ENCODE results near the gene GPRASP2. TPM values are rescaled to one million over a fixed set of nuclear protein-coding genes. Genes with fewer than 3 reads are reported as not detected.

The GPRASP2 gene
- total RNA-seq, 3 donors from 2014 or later, result 2.2 to 11.4 (median 2.8) TPM

DNA sequence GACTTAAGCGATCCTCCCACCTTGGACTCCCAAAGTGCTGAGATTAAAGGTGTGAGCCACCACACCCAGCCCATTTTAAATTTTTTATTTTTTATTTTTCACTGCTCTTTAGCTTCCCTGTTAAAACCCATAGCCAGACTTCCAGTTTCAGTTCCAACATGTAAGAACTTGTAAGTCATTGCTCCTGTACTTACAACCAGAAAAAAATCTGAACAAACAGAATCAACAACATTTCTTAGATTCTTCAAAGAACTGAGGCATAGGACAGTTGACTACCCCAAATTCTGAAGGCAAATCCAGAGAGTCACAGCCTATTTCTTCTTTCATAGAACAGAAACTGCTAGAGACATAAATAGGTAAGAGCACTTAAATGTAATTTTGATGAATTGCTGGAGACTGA lies 16.4 kb downstream of the GPRASP2 start:
- ATAC-seq, result no peak
- DNase-seq, result no peak
- Histone ChIP-seq H3K36me3 (ENCODE audit: low read depth) (no peaks in the 10 kb centered on the region), H3K4me3 (no peak overlapping the region), H3K9me3 (no peaks in the 10 kb centered on the region), H3K4me1 (ENCODE audit: low read depth) (no peaks in the 10 kb centered on the region)
- intact Hi-C loops (cut with DNase I, micrococcal nuclease), result no loop called here
- TF ChIP-seq, protein P1, sequence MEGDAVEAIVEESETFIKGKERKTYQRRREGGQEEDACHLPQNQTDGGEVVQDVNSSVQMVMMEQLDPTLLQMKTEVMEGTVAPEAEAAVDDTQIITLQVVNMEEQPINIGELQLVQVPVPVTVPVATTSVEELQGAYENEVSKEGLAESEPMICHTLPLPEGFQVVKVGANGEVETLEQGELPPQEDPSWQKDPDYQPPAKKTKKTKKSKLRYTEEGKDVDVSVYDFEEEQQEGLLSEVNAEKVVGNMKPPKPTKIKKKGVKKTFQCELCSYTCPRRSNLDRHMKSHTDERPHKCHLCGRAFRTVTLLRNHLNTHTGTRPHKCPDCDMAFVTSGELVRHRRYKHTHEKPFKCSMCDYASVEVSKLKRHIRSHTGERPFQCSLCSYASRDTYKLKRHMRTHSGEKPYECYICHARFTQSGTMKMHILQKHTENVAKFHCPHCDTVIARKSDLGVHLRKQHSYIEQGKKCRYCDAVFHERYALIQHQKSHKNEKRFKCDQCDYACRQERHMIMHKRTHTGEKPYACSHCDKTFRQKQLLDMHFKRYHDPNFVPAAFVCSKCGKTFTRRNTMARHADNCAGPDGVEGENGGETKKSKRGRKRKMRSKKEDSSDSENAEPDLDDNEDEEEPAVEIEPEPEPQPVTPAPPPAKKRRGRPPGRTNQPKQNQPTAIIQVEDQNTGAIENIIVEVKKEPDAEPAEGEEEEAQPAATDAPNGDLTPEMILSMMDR (IDR thresholded peaks at IDR 0.05), result no peak

DNA sequence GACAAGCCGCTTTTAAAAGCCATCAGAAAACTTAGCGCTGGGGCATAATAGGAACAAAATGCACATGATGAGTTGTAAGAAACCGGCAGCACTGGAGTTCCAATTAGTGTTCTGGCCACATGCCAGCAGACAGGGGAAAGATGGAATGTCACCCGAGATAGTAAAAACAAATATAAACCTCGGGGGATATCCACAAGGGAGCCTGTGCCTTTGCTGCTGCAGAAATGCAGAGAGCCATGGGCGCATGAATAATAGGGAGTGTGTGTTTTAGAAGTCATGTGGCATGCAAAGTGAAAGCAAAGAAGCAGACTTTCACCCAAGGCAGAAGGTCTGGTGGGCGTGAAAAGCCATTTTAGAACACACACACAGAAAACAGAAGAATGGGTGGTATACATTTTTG lies 27.4 kb downstream of the GPRASP2 start:
- DNase-seq, result no peak
- H3K9me3 ChIP-seq, result no peaks in the 10 kb centered on the region
- TF ChIP-seq, protein P1 (IDR thresholded peaks at IDR 0.05), result no peak

DNA sequence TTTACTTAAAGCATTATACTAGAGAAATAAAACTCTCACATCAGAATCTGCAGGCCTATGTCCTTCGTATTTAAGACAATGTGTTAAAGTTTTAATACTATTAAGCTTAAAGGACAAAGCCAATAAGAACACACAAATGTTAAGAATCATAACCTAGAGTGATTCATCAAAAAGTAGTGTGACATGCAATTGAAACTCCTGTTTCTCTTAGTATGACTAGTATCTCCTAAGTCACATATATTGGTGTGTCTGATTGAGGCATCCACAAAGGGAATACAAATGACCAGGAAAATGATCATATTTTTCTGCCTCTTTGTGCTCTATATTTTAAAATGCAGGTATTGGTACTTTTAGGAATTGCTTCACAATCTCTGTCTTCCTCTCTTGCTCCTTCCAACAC lies 32.1 kb downstream of the GPRASP2 start:
- TF ChIP-seq, protein P1 (IDR thresholded peaks at IDR 0.05), result no peak
- ATAC-seq, result no peak
- intact Hi-C loops (cut with DNase I, micrococcal nuclease), result no loop called here
- Histone ChIP-seq H3K4me3 (no peak overlapping the region), H3K9me3 (no peaks in the 10 kb centered on the region), H3K36me3 (ENCODE audit: low read depth) (no peaks in the 10 kb centered on the region), H3K4me1 (ENCODE audit: low read depth) (no peaks in the 10 kb centered on the region)
- DNase-seq, result no peak

More for the DNA sequence above, 27.4 kb downstream of the GPRASP2 start:
- Histone ChIP-seq H3K4me1 (ENCODE audit: low read depth) (no peaks in the 10 kb centered on the region), H3K36me3 (ENCODE audit: low read depth) (no peaks in the 10 kb centered on the region), H3K4me3 (no peak overlapping the region)
- intact Hi-C loops (cut with DNase I, micrococcal nuclease), result no loop called here
- no peak for ATAC-seq

DNA sequence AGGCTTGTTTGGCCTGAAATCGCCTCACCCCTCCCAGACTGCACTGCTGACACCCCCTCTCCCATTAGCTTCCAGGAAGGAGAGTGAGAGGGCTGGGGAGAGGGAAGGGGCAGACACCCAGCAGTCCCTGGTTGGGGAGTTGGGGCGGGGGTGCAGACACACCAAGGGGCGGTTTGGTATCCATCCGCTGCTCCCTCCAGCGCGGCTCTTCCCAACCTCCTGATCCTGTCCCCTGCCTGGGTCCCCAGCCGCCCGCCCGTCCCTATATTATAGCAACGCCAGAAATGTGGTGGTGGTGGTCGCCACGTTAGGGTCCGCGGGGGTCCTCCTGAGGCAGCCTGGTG lies 33.2 kb downstream of the GPRASP2 start:
- Histone ChIP-seq H3K4me1 (ENCODE audit: low read depth) (no peaks in the 10 kb centered on the region), H3K4me3 (no peak overlapping the region), H3K36me3 (ENCODE audit: low read depth) (no peaks in the 10 kb centered on the region), H3K9me3 (no peaks in the 10 kb centered on the region)
- TF ChIP-seq, protein P1 (IDR thresholded peaks at IDR 0.05), result no peak
- DNase-seq, result no peak
- no peak for ATAC-seq
- intact Hi-C loops (cut with DNase I, micrococcal nuclease), result no loop called here

DNA sequence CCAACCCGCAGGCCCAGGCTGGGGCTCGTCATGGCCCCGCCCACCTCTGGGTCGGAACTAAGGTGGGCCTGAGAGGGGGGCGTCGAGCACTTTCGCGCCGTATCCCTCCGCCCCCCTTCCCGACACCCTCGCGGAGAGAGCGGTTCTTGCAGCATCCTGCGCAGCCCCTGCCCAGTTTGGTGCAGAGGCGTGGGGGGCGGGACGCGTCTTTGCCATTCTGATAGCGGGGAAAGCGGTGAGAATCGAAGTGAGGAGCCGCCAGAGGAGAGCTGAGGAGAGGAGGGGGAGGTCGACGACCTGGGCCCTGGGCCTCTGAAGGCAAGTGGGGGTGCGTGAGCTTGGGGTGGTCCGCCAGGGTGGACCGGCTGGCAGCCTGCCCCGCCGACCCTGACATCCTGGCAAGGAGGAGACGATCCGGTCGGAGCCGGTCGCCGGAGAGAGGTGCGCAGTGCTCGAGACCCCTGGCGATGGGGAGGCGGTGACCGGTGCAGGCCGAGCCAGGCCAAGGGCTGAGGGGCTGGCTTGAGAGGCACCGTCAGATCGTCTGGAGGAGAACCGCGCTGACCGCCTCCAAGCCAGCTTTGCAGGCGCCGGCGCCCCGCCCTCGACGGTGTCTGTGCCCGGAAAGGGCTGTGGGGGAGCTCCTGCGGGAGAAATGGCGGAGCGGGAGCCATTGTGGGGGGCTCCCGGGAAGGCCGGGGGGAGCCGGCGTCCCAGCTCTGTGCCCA lies 33.8 kb downstream of the GPRASP2 start:
- Histone ChIP-seq H3K9me3 (no peaks in the 10 kb centered on the region), H3K4me3 (no peak overlapping the region), H3K4me1 (ENCODE audit: low read depth) (no peaks in the 10 kb centered on the region), H3K36me3 (ENCODE audit: low read depth) (no peaks in the 10 kb centered on the region)
- peak; percentile 61 for ATAC-seq
- DNase-seq, result peak; percentile 32 to 54 (median 52)
- intact Hi-C loops (cut with DNase I, micrococcal nuclease), result no loop called here
- TF ChIP-seq, protein P1 (IDR thresholded peaks at IDR 0.05), result no peak

DNA sequence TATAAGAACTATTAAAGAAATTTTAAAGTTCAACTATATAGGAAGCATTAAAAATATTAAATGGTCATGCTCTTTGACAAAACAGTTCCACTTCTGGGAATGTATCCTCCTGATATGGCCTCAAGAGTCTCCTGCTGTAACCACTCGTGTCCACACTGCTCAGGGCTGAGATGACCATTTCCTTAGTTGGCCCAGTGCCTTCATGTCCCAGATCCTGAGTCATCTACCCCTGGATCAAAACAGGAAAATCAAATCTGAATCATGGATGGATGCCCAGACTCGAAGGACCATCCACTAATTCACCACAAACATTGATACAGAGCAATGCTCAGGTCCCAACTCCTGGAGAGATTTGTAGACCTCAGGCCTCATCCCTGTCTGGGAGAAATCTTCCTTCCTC lies 53.0 kb downstream of the GPRASP2 start:
- intact Hi-C loops (cut with DNase I, micrococcal nuclease), result no loop called here

More for the DNA sequence above, 53.0 kb downstream of the GPRASP2 start:
- ATAC-seq, result no peak
- Histone ChIP-seq H3K4me1 (ENCODE audit: low read depth) (no peaks in the 10 kb centered on the region), H3K9me3 (no peaks in the 10 kb centered on the region), H3K4me3 (no peak overlapping the region), H3K36me3 (ENCODE audit: low read depth) (no peaks in the 10 kb centered on the region)
- TF ChIP-seq, protein P1 (IDR thresholded peaks at IDR 0.05), result no peak
- DNase-seq, result no peak
